NCI-H226 (cell line): ENCODE measurements around the gene ACTN3.

Source experiments
- DNase-seq: peaks from one replicate; pipeline ENCODE4 v3.0.0-alpha.2; 2015

Gene ACTN3

DNA sequence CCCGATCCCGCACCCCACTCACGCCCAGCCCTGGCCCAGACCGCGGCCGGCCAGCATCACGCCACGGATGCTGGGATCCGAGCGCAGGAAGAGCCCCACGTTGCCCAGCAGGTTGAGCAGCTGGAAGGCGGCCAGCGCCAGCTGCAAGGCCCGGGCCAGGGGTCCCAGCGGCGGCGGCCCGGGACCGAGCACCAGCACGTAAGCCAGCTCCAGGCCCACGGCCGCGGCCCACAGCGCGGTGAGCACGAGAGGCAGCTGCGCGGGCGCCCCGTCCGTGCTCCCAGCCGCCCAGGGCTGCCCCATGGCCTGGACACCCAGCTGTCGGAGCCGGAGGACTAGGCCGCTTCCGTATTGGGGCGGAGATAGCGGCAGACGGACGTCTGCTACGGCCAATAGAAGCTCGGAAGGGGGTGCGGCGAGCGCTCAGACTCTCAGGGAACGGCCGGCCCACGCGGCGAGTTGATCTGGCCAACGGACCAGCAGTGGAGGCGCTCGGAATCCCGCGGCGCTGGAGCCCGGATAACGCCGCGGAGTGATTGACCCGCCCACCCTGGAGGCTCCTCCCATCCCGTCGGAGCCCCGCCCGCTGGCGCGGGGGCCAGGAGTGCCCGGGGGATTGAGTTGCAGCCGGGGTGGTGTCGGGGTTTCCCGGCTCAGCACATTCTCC is 869 bp upstream of the ACTN3 start, which contains the start of gene ZDHHC24:
TSS of gene ZDHHC24 (minus strand) at position 348 of the 667 bp plus-strand sequence. CDS start at position 303, 45 bp downstream.
- peak; percentile 98 for DNase-seq

DNA sequence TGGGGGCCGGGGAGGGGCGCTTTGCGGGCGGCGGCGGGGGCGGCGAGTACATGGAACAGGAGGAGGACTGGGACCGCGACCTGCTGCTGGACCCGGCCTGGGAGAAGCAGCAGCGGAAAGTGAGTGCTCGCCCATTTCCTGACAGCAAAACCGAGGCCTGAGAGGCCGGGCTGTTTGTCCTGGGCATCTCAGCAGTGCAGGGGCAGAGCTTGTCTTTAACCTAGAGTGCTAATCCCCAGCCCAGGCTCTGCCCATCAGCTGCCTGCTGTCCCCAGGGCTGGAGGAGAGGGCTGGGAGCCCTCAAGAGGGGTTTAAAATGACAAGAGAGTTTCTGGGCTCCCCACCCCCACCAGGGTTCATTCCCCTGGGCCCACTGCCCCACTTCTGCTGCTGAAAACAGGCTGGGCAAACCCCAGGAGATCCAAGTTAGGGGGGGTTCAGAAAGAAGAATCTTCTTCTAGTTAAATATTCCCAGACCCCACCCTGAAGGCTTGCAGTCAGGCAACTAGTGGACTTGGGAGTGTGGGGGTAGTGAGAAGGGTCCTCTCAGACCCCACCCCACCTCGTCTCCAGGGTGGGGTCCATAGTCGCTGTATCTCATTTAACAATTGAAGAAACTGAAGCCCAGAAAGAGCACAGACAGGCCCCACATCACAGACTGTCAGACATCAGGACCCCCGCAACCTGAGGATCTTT is 411 bp downstream of the ACTN3 start:
- no peak for DNase-seq

DNA sequence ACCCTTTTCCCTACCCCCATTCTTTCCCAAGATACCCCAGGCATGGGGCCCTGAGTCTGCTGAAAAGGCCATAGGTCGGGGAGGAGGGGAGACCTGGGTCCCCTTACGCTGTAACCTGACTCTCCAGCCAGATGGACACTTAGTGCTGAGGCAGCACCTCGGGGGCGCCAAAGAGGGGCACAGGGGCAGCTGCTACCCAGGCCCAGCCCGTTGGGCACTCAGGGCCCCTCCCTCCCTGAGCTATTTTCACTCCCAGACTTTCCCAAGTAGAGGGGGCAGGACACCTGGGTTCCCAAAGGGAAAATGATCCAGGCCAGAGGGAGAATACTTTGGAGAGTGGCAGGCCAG is 933 bp downstream of the ACTN3 start:
- no peak for DNase-seq

DNA sequence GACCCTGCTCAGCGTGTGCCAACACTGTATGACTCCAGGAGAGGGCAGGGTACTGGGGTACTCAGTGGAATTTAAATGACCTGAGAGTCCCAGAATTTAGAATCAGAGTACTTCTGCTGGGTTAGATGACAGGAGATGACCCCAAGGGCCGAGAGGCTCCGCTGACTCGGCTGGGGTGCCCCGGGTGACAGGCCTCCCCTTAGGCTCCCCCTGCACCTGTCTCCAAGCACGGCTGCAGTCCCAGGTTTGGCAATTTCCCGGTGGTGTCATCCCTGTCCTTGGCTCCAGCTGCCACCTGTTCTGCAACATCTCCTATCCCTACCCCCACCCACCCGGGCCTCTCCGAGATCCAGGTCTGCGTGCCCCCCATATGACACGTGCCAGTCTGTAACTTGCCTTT is 1.3 kb downstream of the ACTN3 start:
- DNase-seq: no peak

DNA sequence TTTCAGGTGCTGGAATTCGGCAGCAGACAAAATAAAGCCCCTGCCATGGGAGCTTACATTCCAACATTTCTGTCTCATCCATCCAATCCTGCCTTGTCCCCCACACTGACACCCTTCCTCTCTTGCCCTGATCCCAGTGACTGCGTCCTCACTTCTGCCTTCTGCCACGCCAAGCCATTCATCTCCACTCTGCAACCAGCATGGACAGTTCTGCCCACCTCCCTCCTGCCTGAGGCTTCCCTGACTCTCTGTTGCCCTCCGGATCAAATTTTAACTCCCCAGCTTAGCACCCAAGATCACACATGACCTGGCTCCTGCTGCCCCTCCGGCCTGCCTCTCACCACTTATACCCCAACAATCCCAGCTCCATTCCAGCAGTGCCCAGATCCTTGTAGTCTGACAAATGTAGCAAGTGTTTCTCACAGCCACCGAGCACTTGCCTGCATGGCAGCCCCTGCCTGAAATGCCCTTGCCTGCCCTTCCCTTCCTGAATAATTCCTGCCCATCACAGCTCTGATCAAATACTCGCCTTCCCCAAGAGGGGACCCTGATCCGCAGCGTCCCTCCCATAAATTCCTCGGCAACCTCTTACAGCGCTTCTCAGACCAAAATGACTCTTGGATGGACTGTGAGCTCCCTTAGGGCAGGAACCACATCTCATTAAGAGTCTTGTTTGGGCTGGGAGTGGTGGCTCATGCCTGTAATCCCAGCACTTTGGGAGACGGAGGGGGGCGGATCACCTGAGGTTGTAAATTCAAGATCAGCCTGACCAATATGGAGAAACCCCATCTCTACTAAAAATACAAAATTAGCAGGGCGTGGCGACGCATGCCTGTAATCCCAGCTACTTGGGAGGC is 2.3 kb downstream of the ACTN3 start:
- no peak for DNase-seq

DNA sequence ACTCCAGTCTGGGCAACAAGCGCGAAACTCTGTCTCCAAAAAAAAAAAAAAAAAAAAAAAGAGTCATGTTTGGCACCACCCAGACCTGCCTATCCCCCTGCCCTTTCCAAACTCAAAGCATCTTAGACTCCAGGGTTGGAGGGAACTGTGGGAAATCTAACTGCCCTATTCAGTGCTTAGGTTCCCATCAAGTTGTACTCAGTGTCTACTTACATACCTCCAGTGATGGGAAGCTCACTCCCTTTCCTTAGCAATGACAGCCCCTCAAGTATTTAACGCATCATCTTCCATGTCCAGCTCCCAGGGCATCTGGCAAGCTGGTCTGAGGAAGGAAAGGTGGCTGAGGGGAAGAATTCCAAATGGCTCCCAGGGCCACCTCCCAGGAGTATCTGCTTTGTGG is 3.0 kb downstream of the ACTN3 start:
- no peak for DNase-seq

DNA sequence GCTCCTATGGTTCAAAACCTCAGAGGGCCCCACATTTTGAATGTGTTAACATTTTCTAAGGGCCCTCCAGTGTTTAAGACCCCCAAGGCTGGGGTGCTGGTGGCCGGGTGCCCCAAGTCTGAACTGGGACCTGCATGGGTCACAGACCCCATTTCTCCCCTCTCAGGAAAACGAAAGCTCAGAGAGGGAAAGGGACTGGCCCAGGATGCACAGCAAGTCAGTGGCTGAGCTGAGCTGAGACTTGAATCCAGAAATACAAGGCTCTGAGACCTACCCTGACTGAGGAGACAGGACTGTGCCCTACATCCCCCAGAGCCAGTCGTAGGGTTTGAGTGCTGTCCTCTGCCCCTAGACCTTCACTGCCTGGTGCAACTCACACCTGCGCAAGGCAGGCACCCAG is 4.2 kb downstream of the ACTN3 start:
- DNase-seq: no peak

DNA sequence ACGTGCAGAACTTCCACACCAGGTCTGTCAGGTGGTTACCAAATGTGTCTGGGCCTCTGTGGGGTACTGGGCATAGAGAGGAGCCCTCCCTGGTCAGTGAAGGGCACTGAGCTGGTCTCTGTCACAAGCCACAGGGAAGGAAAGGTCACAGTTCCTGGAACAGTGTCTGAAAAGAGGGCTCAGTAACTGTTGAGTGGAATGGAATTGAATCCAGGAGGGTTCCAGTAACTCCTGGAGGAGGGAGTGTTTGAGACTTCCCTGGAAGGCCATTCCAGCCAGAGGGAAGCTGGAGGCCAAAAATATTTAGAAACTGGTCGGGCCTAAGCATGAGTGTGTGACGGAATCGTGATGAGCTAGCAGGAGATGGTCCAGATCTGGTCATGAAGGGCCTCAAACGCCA is 7.9 kb downstream of the ACTN3 start:
- DNase-seq: no peak

DNA sequence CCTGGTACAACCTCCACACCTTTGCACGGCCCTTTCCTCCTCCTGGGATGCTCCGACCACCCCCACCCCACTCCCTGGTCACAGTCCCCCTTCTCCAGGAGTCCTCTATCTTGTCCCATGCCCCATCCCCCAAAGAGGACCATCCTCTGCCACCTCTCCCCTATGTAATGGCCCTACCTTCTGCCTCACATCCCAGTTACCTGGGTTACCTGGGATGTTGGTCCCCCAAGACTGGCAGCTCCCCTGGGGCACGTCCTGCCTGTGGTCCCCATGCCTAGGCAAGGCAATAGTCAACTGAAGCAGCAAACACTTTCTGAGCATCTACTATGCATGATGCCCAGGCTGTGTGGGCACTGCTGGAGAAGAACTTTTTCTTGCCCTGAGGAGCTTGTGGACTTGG is 8.7 kb downstream of the ACTN3 start:
- no peak for DNase-seq

DNA sequence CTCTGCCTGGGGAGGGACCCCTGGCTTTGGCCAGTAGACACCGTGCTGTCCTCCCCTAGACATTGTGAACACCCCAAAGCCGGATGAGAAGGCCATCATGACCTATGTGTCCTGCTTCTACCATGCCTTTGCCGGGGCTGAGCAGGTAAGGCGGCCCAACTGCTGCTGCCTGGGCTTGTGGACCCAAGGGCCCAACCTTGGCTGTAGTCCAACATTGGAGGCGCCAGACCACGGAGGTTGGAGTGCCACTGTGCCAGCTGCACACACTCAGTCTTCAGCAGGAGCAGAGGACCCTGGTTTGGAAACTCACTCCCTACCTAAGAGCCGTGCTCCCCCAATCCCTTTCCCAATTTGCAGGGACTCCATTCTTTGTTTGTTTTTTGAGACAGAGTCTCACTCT is 9.4 kb downstream of the ACTN3 start:
- DNase-seq: no peak

DNA sequence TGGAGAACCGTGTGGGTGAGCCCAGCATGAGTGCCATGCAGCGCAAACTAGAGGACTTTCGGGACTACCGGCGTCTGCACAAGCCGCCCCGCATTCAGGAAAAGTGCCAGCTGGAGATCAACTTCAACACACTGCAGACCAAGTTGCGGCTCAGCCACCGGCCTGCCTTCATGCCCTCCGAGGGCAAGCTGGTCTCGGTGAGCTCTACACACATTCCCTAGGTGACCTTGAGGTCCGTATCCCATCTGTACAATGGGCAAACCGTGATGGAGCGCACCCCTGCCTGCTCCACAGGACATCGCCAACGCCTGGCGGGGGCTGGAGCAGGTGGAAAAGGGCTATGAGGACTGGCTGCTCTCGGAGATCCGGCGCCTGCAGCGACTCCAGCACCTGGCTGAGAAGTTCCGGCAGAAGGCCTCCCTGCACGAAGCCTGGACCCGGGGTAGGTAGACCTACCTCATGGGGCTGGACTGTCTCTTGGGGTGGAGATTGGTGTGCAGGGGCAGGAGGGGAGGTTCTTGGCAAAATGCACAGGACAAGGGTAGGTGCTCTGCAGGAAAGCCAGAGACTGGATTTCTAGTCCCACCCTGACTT is 11.1 kb downstream of the ACTN3 start:
- DNase-seq: no peak

DNA sequence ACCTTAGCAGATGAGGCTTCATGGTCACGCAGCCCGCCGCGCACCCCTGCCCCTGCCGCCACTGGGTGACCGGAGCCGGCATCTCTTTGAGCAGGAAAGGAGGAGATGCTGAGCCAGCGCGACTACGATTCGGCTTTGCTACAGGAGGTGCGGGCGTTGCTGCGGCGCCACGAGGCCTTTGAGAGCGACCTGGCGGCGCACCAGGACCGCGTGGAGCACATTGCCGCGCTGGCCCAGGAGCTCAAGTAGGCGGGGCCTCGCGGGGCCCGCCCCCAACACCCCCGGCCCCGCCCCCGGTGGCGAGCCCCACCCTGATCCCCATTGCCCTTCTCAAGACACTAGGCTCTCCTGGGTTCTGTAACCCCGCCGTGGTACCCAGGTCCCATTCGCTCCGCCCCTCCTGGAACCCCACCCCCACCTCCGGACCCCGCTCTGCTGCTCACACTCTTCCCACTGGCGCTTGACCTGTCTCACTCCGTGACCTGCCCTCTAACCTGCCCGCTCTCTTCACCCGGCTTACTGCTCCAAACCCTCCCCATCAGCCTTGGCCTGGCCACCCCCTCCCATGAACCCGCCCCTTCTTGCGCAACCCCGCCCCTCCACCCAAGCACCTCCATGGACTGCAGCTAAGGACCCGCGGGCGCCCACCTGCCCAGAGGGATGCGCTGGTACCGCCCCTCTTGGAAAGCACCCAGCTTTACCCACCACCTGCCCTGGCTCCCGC is 12.6 kb downstream of the ACTN3 start:
- no peak for DNase-seq

DNA sequence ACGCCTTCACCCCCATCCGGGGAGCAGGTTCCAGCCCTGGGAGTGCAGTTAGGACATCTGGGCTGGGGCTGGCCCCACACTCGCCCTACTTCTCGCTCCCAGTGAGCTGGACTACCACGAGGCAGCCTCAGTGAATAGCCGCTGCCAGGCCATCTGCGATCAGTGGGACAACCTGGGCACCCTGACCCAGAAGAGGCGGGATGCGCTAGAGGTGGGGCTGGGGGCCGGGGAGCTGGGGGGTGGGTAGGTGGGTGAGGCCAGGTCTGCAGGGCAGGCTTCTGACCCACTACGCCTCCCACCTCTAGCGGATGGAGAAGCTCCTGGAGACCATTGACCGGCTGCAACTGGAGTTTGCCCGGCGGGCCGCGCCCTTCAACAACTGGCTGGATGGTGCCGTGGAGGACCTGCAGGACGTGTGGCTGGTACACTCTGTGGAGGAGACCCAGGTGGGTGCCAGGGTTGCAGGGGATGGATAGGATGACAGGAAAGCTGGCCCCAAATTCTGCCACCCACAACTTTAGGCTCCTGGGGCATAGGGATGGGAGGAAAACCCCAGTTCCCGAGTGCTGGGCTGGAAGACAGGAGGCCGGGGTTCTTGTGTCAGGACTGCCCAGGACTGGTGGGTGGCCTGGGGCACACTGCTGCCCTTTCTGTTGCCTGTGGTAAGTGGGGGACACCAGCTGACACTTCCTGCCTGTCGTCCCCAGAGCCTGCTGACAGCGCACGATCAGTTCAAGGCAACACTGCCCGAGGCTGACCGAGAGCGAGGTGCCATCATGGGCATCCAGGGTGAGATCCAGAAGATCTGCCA is 13.4 kb downstream of the ACTN3 start:
- no peak for DNase-seq

DNA sequence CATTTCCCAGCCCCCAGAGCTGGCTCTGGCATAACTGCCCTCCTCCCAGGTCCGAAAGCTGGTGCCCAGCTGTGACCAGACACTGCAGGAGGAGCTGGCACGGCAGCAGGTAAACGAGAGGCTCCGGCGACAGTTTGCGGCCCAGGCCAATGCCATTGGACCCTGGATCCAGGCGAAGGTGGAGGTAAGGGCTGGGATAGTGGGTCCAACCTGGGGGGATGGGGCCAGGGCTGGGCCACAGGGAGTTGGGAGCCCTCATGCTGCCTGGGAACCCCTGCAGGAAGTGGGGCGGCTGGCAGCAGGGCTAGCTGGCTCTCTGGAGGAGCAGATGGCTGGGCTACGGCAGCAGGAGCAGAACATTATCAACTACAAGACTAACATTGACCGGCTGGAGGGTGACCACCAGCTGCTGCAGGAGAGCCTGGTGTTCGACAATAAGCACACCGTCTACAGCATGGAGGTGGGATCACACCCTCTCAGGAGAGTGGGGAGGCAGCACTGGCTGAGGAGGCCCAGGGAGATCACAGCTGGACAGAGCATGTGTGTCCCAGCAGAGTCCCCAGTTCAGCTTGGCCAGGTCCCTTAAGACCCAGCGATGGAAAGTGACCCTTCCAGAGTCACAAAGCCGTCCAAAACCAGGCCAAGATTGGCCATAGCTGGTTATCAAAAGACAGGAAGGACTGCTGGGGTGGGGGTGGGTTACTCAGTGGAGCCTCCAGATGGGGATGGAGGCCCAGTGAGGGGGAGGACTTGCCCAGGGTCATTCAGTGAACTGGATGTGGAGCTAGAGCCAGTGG is 14.7 kb downstream of the ACTN3 start:
- no peak for DNase-seq

DNA sequence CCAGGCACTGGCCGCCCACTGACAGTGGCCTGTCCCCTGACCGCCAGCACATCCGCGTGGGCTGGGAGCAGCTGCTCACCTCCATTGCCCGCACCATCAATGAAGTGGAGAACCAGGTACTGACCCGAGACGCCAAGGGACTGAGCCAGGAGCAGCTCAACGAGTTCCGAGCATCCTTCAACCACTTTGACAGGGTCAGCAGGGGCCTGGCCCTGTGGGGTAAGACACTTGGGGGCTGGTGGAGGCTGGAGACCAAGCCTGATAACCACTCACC is 15.2 kb downstream of the ACTN3 start:
- DNase-seq: no peak

DNA sequence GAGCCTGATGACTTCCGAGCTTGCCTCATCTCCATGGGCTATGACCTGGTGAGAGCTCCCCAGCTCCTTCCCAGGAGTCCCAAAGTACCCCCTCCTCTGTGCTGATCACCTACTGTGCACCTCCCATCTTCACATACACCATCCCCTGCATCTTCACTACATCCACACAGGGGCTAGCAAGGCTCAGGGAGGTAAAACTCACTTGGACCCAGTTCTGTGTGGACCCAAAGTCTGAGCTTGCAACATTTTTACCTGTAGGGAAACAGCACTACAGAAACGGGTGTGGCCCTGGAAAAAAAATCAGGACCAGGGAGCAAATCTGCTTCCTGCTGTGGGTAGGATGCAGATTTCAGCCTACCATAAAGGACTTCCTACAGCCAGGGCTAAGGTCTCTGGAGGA is 15.6 kb downstream of the ACTN3 start:
- DNase-seq: no peak

DNA sequence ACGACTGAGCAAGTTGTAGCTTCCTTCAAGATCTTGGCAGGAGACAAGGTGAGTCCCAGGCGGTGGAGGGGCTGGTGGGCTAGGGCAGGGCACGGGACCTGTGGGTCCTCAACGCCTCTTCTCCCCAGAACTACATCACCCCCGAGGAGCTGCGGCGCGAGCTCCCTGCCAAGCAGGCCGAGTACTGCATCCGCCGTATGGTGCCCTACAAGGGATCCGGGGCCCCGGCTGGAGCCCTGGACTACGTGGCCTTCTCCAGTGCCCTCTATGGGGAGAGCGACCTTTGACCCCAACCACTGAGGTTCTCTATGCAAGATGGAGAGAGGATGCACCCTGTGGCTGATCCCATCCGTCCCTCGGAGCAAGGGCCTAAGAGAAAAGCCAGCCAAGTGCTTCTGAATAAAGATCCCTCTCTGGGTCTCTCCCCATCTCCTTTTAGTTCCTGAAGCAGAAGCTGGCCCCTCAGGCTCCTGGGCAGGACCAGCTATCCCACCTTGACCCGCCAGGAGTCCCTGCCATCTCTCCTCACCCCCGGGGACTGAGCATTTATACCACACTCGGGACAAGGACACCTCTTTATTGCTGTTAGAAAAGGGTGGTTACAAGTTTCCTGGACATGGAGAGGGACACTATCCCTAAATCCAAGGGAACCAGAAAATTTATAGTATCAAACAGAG is 16.3 kb downstream of the ACTN3 start:
- DNase-seq: no peak

DNA sequence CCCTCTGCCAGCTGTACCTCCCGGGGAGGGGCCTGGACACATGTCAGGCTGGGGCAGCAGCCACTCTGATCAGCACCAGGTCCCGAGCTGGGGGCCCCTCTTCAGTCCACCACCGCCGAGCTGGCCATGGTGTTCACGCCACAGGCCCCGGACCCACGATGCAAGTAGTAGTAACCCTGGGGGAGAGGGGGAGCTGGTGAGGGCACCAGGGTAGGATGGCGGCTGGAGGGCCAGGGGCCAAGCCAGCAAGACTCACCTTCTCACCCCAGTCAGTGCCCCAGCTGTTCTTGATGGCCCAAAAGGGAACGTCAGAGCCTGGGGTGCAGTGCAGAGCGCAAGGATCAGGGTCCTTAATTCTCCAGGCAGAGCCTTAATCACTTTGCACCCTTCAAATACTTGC is 17.1 kb downstream of the ACTN3 start:
- no peak for DNase-seq

DNA sequence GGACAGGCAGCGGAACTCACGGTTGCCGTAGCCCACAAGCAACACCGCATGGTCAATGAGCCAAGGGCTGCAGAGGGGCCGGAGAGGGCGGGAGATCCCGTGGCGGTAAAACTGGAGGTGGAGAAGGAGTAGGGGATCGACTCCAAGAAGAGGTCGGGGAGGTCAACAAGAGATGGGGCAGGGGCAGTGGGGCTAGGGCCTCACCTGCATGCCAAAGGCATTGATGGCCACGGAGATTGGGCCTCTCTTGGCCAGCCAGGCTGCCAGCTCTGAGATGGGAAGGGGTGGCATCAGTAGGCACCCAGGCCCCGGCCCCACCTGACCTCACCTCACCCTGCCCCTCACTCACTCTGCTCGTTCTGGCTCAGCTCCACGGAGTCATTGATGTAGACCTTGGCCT is 17.8 kb downstream of the ACTN3 start:
- DNase-seq: no peak

DNA sequence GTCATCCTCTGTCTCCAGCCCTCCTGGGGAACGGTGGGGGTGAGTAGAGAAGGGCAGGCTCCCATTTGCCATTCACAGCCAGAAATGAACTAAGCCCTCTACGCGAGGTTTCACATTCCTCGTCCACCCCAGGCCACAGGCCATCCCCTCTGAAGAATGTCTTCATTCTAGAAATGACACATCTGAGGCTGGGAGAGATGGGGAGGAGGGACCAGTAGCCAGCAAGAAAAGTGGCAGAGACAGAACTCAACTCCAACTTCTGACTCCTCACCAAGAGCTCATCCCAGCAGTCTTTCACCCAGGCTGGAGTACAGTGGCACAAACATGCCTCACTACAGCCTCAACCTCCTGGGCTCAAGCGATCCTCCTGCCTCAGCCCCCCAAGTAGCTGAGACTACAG is 18.3 kb downstream of the ACTN3 start:
- no peak for DNase-seq

DNA sequence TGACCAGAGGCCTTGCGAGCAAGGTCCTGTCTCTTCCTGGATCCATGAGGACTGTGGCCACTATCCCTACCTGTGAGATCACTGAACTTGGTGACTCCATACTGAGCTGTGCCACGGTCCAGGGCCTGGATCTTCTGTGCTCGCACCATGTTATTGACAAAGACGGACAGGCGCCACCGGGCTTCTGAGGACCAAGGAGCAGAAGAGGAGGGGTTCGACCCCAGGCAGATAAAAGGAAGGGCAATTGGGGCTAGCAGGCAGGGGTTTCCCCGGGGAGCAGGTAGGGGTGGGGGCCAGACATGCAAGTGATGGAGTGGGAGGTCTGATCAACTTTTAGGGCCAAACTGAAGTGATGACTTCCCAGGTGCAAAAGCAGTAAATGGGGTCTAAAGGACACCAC is 19.5 kb downstream of the ACTN3 start:
- DNase-seq: no peak
